GM10266 (cell line): ENCODE data around the gene KIF24.

Experiments used
- DNase-seq: peaks from one replicate; pipeline ENCODE4 v3.0.0; 2012; ENCODE audit errors: extremely low spot score
- CTCF ChIP-seq: IDR thresholded peaks from 2 replicates; pipeline ENCODE4 v1.5.1; 2012; ENCODE audit warnings: mild to moderate bottlenecking, low read depth; ENCODE audit not compliant: control insufficient read depth, insufficient read depth; ENCODE audit errors: missing control alignments

KIF24 gene

GRCh38 chr9:34291023-34291422 is 38.0 kb downstream of the KIF24 start:
- no peak for TF ChIP-seq CTCF
- no peak for DNase-seq

- TF ChIP-seq CTCF: no peak
- no peak for DNase-seq
These were observed 39.9 kb downstream of the KIF24 start for GRCh38 chr9:34289159-34289558.

GRCh38 chr9:34282096-34282495 is 47.0 kb downstream of the KIF24 start:
- TF ChIP-seq CTCF: no peak
- DNase-seq: no peak

- DNase-seq: no peak
- TF ChIP-seq CTCF: no peak
These were observed 49.7 kb downstream of the KIF24 start for GRCh38 chr9:34279411-34279810.
